ENCODE data around the gene GNAQ.

Gene GNAQ

GRCh38 chr9:77997611-77998284, 33.9 kb downstream of the GNAQ start:
- H3K4me1 ChIP-seq (ENCODE audit: control extremely low read depth in 1 of 4, control insufficient read depth in 4 of 4, insufficient read depth in 4 of 4, low read length in 3 of 4), result peaks cover 12 to 66% (median 36%) of the 10 kb centered on the region in 4 experiments
- POLR2A ChIA-PET, result interaction anchor here (1.3 kb wide), 1 partner anchor 24 kb away, joined by 3 read pairs; no protein-coding TSS in a partner anchor
- DNase-seq, result peak; percentile 27 to 68 (median 48)
- CTCF ChIA-PET, result interaction anchor here (0.9 to 17.1 kb wide), 7 partner anchors 9 to 53 kb away, joined by 3 to 135 read pairs (median 3); no protein-coding TSS in a partner anchor
- H3K27me3 ChIP-seq (replicated peaks in 2 of 5; ENCODE audit: control insufficient read depth in 4 of 5, insufficient read depth in 5 of 5, low read length in 4 of 5), result no peaks in the 10 kb centered on the region
- 29% methylated on average over 4 of the region's 16 CpGs for WGBS (ENCODE audit: insufficient coverage)
- H3K9me3 ChIP-seq (ENCODE audit: control extremely low read depth in 1 of 5, control insufficient read depth in 4 of 5, insufficient read depth in 2 of 5, low read depth in 1 of 5, low read length in 4 of 5), result no peaks in the 10 kb centered on the region
- H3K4me3 ChIP-seq (ENCODE audit: control insufficient read depth in 1 of 7, extremely low read depth in 1 of 7, insufficient read depth in 4 of 7, low read depth in 2 of 7, low read length in 6 of 7), result peak overlapping the region in 4 of 7 experiments; percentile 6 to 67 (median 55)
- peaks cover 0 to 14% (median 5%) of the 10 kb centered on the region in 4 experiments for H3K36me3 ChIP-seq (ENCODE audit: control insufficient read depth in 4 of 4, insufficient read depth in 4 of 4, low read length in 3 of 4)
- H3K27ac ChIP-seq (ENCODE audit: insufficient read depth in 1 of 2, low read depth in 1 of 2, low read length in 2 of 2, poor library complexity in 1 of 2, severe bottlenecking in 2 of 2), result peak overlapping the region; percentile 19 to 66

DNA sequence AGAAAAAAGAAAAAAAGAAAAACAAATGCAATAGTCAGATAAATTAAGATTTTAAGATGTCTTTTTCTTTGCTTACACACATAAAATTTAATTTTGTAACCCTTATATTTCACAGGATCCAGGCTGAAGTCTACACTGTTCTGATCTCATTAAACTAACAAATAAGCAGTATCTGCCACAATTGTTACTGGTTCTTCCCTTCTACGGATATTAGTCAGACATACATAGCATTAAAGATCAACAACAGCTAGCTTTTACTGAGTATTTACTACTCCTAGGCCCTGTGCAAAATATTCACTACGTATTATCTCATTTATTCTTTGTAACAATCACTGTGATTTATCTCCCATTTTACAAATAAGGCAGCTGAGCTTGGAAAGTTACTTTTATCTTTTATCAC, 34.9 kb downstream of the GNAQ start:
- ChIA-PET POLR2A (interaction anchor here (0.9 kb wide), 1 partner anchor 16 kb away, joined by 5 read pairs; no protein-coding TSS in a partner anchor), CTCF (interaction anchor here (0.9 to 17.1 kb wide), 6 partner anchors 11 to 52 kb away, joined by 3 to 135 read pairs (median 3); no protein-coding TSS in a partner anchor)
- Histone ChIP-seq H3K4me1 (ENCODE audit: control extremely low read depth in 1 of 4, control insufficient read depth in 4 of 4, insufficient read depth in 4 of 4, low read length in 3 of 4) (peaks cover 12 to 58% (median 35%) of the 10 kb centered on the region in 4 experiments), H3K27me3 (replicated peaks in 2 of 5; ENCODE audit: control insufficient read depth in 4 of 5, insufficient read depth in 5 of 5, low read length in 4 of 5) (no peaks in the 10 kb centered on the region), H3K9me3 (ENCODE audit: control extremely low read depth in 1 of 5, control insufficient read depth in 4 of 5, insufficient read depth in 2 of 5, low read depth in 1 of 5, low read length in 4 of 5) (peaks cover 0 to 2% (median 0%) of the 10 kb centered on the region in 5 experiments), H3K27ac (ENCODE audit: insufficient read depth in 1 of 2, low read depth in 1 of 2, low read length in 2 of 2, poor library complexity in 1 of 2, severe bottlenecking in 2 of 2) (no peak overlapping the region), H3K4me3 (ENCODE audit: control insufficient read depth in 1 of 7, extremely low read depth in 1 of 7, insufficient read depth in 4 of 7, low read depth in 2 of 7, low read length in 6 of 7) (no peak overlapping the region), H3K36me3 (ENCODE audit: control insufficient read depth in 4 of 4, insufficient read depth in 4 of 4, low read length in 3 of 4) (peaks cover 0 to 14% (median 7%) of the 10 kb centered on the region in 4 experiments)
- no peak for DNase-seq
- 100% methylated on average over 1 of the region's 2 CpGs for WGBS (ENCODE audit: insufficient coverage)

DNA sequence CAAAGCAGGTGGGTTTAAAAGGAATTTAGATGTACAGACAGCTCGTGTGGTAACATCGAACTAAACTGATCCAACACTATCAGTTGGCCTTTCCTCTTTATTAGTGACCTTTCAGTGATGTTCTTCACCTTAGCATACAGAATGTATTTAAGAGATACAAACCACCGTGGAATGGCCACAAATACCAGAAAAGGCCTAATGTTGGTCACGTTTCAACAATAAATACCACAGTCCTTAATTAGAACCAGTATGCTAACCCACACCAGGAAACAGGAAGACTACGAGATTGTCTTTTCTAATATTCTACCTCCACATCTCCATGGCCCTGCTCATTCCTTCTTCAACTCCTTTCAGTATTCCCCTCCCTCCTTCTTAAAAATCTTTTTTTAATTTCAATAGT, 40.4 kb downstream of the GNAQ start:
- H3K9me3 ChIP-seq (ENCODE audit: control extremely low read depth in 1 of 5, control insufficient read depth in 4 of 5, insufficient read depth in 2 of 5, low read depth in 1 of 5, low read length in 4 of 5), result peaks cover 0 to 3% (median 0%) of the 10 kb centered on the region in 5 experiments
- no peak overlapping the region for H3K4me3 ChIP-seq (ENCODE audit: control insufficient read depth in 1 of 7, extremely low read depth in 1 of 7, insufficient read depth in 4 of 7, low read depth in 2 of 7, low read length in 6 of 7)
- CTCF ChIA-PET, result interaction anchor here (1.1 to 17.1 kb wide), 2 partner anchors 15 to 44 kb away, joined by 3 to 135 read pairs; no protein-coding TSS in a partner anchor
- peaks cover 12 to 57% (median 24%) of the 10 kb centered on the region in 4 experiments for H3K4me1 ChIP-seq (ENCODE audit: control extremely low read depth in 1 of 4, control insufficient read depth in 4 of 4, insufficient read depth in 4 of 4, low read length in 3 of 4)
- 57% methylated on average over 3 of the region's 5 CpGs for WGBS (ENCODE audit: insufficient coverage)
- no peaks in the 10 kb centered on the region for H3K27me3 ChIP-seq (replicated peaks in 2 of 5; ENCODE audit: control insufficient read depth in 4 of 5, insufficient read depth in 5 of 5, low read length in 4 of 5)
- POLR2A ChIA-PET, result no interaction called here
- H3K27ac ChIP-seq (ENCODE audit: insufficient read depth in 1 of 2, low read depth in 1 of 2, low read length in 2 of 2, poor library complexity in 1 of 2, severe bottlenecking in 2 of 2), result no peak overlapping the region
- DNase-seq, result no peak
- peaks cover 2 to 25% (median 5%) of the 10 kb centered on the region in 4 experiments for H3K36me3 ChIP-seq (ENCODE audit: control insufficient read depth in 4 of 4, insufficient read depth in 4 of 4, low read length in 3 of 4)

DNA sequence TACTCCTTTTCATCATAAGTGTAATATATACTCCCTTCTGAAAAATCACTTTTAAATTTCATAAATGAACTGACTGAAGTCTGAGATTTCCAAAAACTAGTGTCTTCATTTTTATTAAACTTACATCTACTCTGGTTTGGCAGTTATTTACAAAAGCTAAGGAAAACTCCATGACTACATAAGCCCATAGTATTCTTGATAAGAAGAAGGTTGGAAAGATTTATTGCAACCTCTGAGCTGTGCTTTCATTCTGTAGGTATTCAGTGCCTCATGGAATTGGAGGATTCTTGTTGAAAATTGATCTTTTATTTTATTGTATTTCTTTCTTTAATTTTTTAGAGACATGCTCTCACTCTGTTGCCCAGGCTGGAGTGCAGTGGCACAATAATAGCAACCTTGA, 41.7 kb downstream of the GNAQ start:
- Histone ChIP-seq H3K4me1 (ENCODE audit: control extremely low read depth in 1 of 4, control insufficient read depth in 4 of 4, insufficient read depth in 4 of 4, low read length in 3 of 4) (peaks cover 10 to 51% (median 23%) of the 10 kb centered on the region in 4 experiments), H3K27me3 (replicated peaks in 2 of 5; ENCODE audit: control insufficient read depth in 4 of 5, insufficient read depth in 5 of 5, low read length in 4 of 5) (no peaks in the 10 kb centered on the region), H3K36me3 (ENCODE audit: control insufficient read depth in 4 of 4, insufficient read depth in 4 of 4, low read length in 3 of 4) (peaks cover 2 to 21% (median 4%) of the 10 kb centered on the region in 4 experiments), H3K4me3 (ENCODE audit: control insufficient read depth in 1 of 7, extremely low read depth in 1 of 7, insufficient read depth in 4 of 7, low read depth in 2 of 7, low read length in 6 of 7) (no peak overlapping the region), H3K9me3 (ENCODE audit: control extremely low read depth in 1 of 5, control insufficient read depth in 4 of 5, insufficient read depth in 2 of 5, low read depth in 1 of 5, low read length in 4 of 5) (peaks cover 0 to 3% (median 0%) of the 10 kb centered on the region in 5 experiments), H3K27ac (ENCODE audit: insufficient read depth in 1 of 2, low read depth in 1 of 2, low read length in 2 of 2, poor library complexity in 1 of 2, severe bottlenecking in 2 of 2) (no peak overlapping the region)
- DNase-seq, result no peak
- ChIA-PET POLR2A (no interaction called here), CTCF (interaction anchor here (0.7 to 17.1 kb wide), 6 partner anchors 9 to 125 kb away, joined by 3 to 135 read pairs (median 4); no protein-coding TSS in a partner anchor)

DNA sequence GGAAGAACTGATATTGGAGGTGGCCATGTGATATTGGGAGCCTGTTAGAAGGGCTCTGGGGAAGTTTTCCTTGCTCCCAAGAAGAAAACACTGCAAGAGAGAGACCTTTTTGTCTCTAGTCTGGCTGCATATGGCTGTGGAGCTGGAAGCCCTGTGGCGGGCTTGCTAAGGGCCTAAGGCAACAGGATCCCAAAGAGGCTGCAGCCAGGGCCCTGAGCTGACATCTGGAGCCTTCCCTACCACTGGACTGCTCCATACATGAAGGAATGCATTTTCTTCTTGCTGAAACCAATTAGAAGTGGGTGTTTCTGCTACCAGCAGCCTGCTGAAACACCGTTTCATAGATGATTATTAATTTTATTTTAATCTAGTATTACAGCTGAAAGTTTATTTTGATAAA, 42.2 kb downstream of the GNAQ start:
- POLR2A ChIA-PET, result no interaction called here
- Histone ChIP-seq H3K27me3 (replicated peaks in 2 of 5; ENCODE audit: control insufficient read depth in 4 of 5, insufficient read depth in 5 of 5, low read length in 4 of 5) (no peaks in the 10 kb centered on the region), H3K4me3 (ENCODE audit: control insufficient read depth in 1 of 7, extremely low read depth in 1 of 7, insufficient read depth in 4 of 7, low read depth in 2 of 7, low read length in 6 of 7) (no peak overlapping the region), H3K9me3 (ENCODE audit: control extremely low read depth in 1 of 5, control insufficient read depth in 4 of 5, insufficient read depth in 2 of 5, low read depth in 1 of 5, low read length in 4 of 5) (peaks cover 0 to 3% (median 0%) of the 10 kb centered on the region in 5 experiments), H3K36me3 (ENCODE audit: control insufficient read depth in 4 of 4, insufficient read depth in 4 of 4, low read length in 3 of 4) (peaks cover 2 to 21% (median 4%) of the 10 kb centered on the region in 4 experiments), H3K27ac (ENCODE audit: insufficient read depth in 1 of 2, low read depth in 1 of 2, low read length in 2 of 2, poor library complexity in 1 of 2, severe bottlenecking in 2 of 2) (no peak overlapping the region), H3K4me1 (ENCODE audit: control extremely low read depth in 1 of 4, control insufficient read depth in 4 of 4, insufficient read depth in 4 of 4, low read length in 3 of 4) (peaks cover 10 to 51% (median 23%) of the 10 kb centered on the region in 4 experiments)
- CTCF ChIA-PET, result interaction anchor here (0.7 to 17.1 kb wide), 6 partner anchors 10 to 124 kb away, joined by 3 to 135 read pairs (median 4); no protein-coding TSS in a partner anchor
- DNase-seq, result no peak
- 100% methylated on average over 1 of the region's 2 CpGs for WGBS (ENCODE audit: insufficient coverage)

- Histone ChIP-seq H3K27ac (ENCODE audit: insufficient read depth in 1 of 2, low read depth in 1 of 2, low read length in 2 of 2, poor library complexity in 1 of 2, severe bottlenecking in 2 of 2) (peak overlapping the region in 1 of 2 experiments; percentile 77), H3K4me3 (ENCODE audit: control insufficient read depth in 1 of 7, extremely low read depth in 1 of 7, insufficient read depth in 4 of 7, low read depth in 2 of 7, low read length in 6 of 7) (no peak overlapping the region), H3K27me3 (replicated peaks in 2 of 5; ENCODE audit: control insufficient read depth in 4 of 5, insufficient read depth in 5 of 5, low read length in 4 of 5) (no peaks in the 10 kb centered on the region), H3K9me3 (ENCODE audit: control extremely low read depth in 1 of 5, control insufficient read depth in 4 of 5, insufficient read depth in 2 of 5, low read depth in 1 of 5, low read length in 4 of 5) (peaks cover 0 to 3% (median 0%) of the 10 kb centered on the region in 5 experiments), H3K36me3 (ENCODE audit: control insufficient read depth in 4 of 4, insufficient read depth in 4 of 4, low read length in 3 of 4) (peaks cover 0 to 22% (median 3%) of the 10 kb centered on the region in 4 experiments), H3K4me1 (ENCODE audit: control extremely low read depth in 1 of 4, control insufficient read depth in 4 of 4, insufficient read depth in 4 of 4, low read length in 3 of 4) (peaks cover 10 to 54% (median 25%) of the 10 kb centered on the region in 4 experiments)
- ChIA-PET CTCF (interaction anchor here (1.2 to 2.8 kb wide), 3 partner anchors 10 to 123 kb away, joined by 3 to 10 read pairs (median 4); no protein-coding TSS in a partner anchor), POLR2A (interaction anchor here (1.0 kb wide), 1 partner anchor 26 kb away, joined by 3 read pairs; no protein-coding TSS in a partner anchor)
- WGBS (ENCODE audit: insufficient coverage), result no CpG with 5 or more reads among the region's 1 CpG
- no peak for DNase-seq
Observed at GRCh38 chr9:77988630-77989029, 43.0 kb downstream of the GNAQ start.

Measured in common myeloid progenitor, CD34-positive (primary cell).